EH (cell line): Measurements from ENCODE around the gene SH2D2A.

ENCODE experiments used
- DNase-seq: peaks from one replicate; pipeline ENCODE4 v3.0.0-alpha.2; 2015; ENCODE audit warnings: low read depth

The SH2D2A gene

GRCh38 chr1:156823210-156823790 is 6.7 kb upstream of the SH2D2A start:
- DNase-seq = peak; percentile 30

GRCh38 chr1:156822680-156823079 is 6.0 kb upstream of the SH2D2A start:
- DNase-seq = no peak

- DNase-seq = peak; percentile 78
Measured at GRCh38 chr1:156821801-156822200, 5.2 kb upstream of the SH2D2A start.

GRCh38 chr1:156815961-156816422 is 656 bp downstream of the SH2D2A start:
- DNase-seq = no peak

- peak; percentile 89 for DNase-seq
Measured at GRCh38 chr1:156815307-156815826, 1.3 kb downstream of the SH2D2A start.

GRCh38 chr1:156814571-156815260 is 1.9 kb downstream of the SH2D2A start:
- DNase-seq = no peak

GRCh38 chr1:156813750-156814570 is 2.7 kb downstream of the SH2D2A start:
- DNase-seq = peak; percentile 61

GRCh38 chr1:156813298-156813697 is 3.4 kb downstream of the SH2D2A start:
- no peak for DNase-seq

- DNase-seq = no peak
Measured at GRCh38 chr1:156812293-156812990, 4.2 kb downstream of the SH2D2A start.

- DNase-seq = no peak
Measured at GRCh38 chr1:156811168-156811567, 5.5 kb downstream of the SH2D2A start.

GRCh38 chr1:156809711-156810366 is 6.8 kb downstream of the SH2D2A start:
- no peak for DNase-seq

- DNase-seq = no peak
Measured at GRCh38 chr1:156809281-156809680, 7.4 kb downstream of the SH2D2A start.

- no peak for DNase-seq
Measured at GRCh38 chr1:156808186-156809030, 8.2 kb downstream of the SH2D2A start.

- no peak for DNase-seq
Measured at GRCh38 chr1:156807627-156808026, 9.0 kb downstream of the SH2D2A start.

- DNase-seq = no peak
Measured at GRCh38 chr1:156806512-156807440, 9.9 kb downstream of the SH2D2A start.

- DNase-seq = peak; percentile 89
Measured at GRCh38 chr1:156805766-156806511, 10.7 kb downstream of the SH2D2A start.

GRCh38 chr1:156804572-156805243 is 11.9 kb downstream of the SH2D2A start:
- no peak for DNase-seq

GRCh38 chr1:156804026-156804425 is 12.6 kb downstream of the SH2D2A start:
- DNase-seq = no peak
